WTC11 (cell line): ENCODE measurements around the gene SRD5A1. TPM values are rescaled to one million over a fixed set of nuclear protein-coding genes. Genes with fewer than 3 reads are reported as not detected.

Source experiments
- ATAC-seq: fragments of 200-7000 bp; cut with Tn5 transposase; 2 replicates; pipeline ENCODE4 v1.10.0; 2021; ENCODE audit warnings: mild to moderate bottlenecking, moderate library complexity
- CTCF ChIA-PET: fragments of 300-600 bp; sonication (Branson Sonifier 250); formaldehyde crosslinking; loops from one replicate; lab custom pipeline; 2021; ENCODE audit warnings: antibody characterized with exemption; lab: Charles Lee
- POLR2A ChIA-PET: fragments of 350-600 bp; sonication (Branson Sonifier 250); formaldehyde crosslinking; loops from one replicate; lab custom pipeline; 2021; ENCODE audit warnings: antibody characterized with exemption; lab: Charles Lee
- DNase-seq: peaks from one replicate; pipeline ENCODE4 v3.0.0; 2021; ENCODE audit warnings: low spot score
- H3K27ac Mint-ChIP-seq: 2 replicates; pipeline ENCODE4 v1.8.0; 2021; ENCODE audit warnings: mixed read lengths
- H3K27me3 Mint-ChIP-seq: 2 replicates; pipeline ENCODE4 v1.8.0; 2021; ENCODE audit warnings: low read depth, mild to moderate bottlenecking, moderate library complexity, mixed read lengths
- H3K36me3 Mint-ChIP-seq: 2 replicates; pipeline ENCODE4 v1.8.0; 2021; ENCODE audit warnings: mixed read lengths
- H3K4me1 Mint-ChIP-seq: 2 replicates; pipeline ENCODE4 v1.8.0; 2022; ENCODE audit warnings: mixed read lengths
- H3K4me3 Mint-ChIP-seq: 2 replicates; pipeline ENCODE4 v1.8.0; 2021; ENCODE audit warnings: mild to moderate bottlenecking, moderate library complexity, mixed read lengths
- H3K9me3 Mint-ChIP-seq: 2 replicates; pipeline ENCODE4 v1.8.0; 2021; ENCODE audit warnings: mixed read lengths
- CBFB ChIP-seq: sonication (generic); formaldehyde crosslinking; IDR thresholded peaks from 2 replicates; pipeline ENCODE4 v1.8.1; 2022; ENCODE audit warnings: mild to moderate bottlenecking, low read depth, missing genetic modification reagents
- FOXK1 ChIP-seq: sonication (generic); formaldehyde crosslinking; IDR thresholded peaks from 2 replicates; pipeline ENCODE4 v1.8.0; 2022; ENCODE audit warnings: mild to moderate bottlenecking, moderate library complexity, missing genetic modification reagents
- GTF2I ChIP-seq: fragments of 250-450 bp; sonication (Bioruptor Pico); conservative IDR thresholded peaks from 2 replicates; pipeline ENCODE4 v1.4.0; 2021; ENCODE audit warnings: mild to moderate bottlenecking
- HMGXB4 ChIP-seq: sonication (generic); formaldehyde crosslinking; IDR thresholded peaks from 2 replicates; pipeline ENCODE4 v1.8.1; 2023; ENCODE audit warnings: mild to moderate bottlenecking, moderate library complexity, missing genetic modification reagents
- NFATC4 ChIP-seq: fragments of 250-450 bp; sonication (Bioruptor Pico); IDR thresholded peaks from 2 replicates; pipeline ENCODE4 v1.9.0; 2021; ENCODE audit warnings: mild to moderate bottlenecking
- NR3C1 ChIP-seq: sonication (generic); formaldehyde crosslinking; conservative IDR thresholded peaks from 2 replicates; pipeline ENCODE4 v1.8.1; 2023; ENCODE audit warnings: low read depth, mild to moderate bottlenecking, missing genetic modification reagents
- TCF7 ChIP-seq: sonication (generic); formaldehyde crosslinking; IDR thresholded peaks from 2 replicates; pipeline ENCODE4 v1.8.0; 2022; ENCODE audit warnings: mild to moderate bottlenecking, low read depth, missing genetic modification reagents, moderate library complexity
- ZBTB21 ChIP-seq: sonication (generic); formaldehyde crosslinking; IDR thresholded peaks from 2 replicates; pipeline ENCODE4 v1.8.1; 2023; ENCODE audit warnings: mild to moderate bottlenecking, missing genetic modification reagents, borderline replicate concordance
- ZNF121 ChIP-seq: sonication (generic); formaldehyde crosslinking; IDR thresholded peaks from 2 replicates; pipeline ENCODE4 v1.8.0; 2023; ENCODE audit warnings: missing genetic modification reagents
- total RNA-seq: library from RNA; stranded (reverse); gene quantifications from 3 replicates; pipeline ENCODE4 v1.2.3, GENCODE V29; 2021
- TF ChIP-seq, protein P1 (sequence below): sonication (generic); formaldehyde crosslinking; IDR thresholded peaks from 2 replicates; pipeline ENCODE4 v1.8.1; 2023; ENCODE audit warnings: mild to moderate bottlenecking, missing genetic modification reagents
- TF ChIP-seq, protein P2 (sequence below): sonication (generic); formaldehyde crosslinking; IDR thresholded peaks from 2 replicates; pipeline ENCODE4 v1.8.1; 2022; ENCODE audit warnings: low read depth, mild to moderate bottlenecking, moderate library complexity, missing genetic modification reagents, borderline replicate concordance

Gene SRD5A1
- total RNA-seq, 1 experiment from 2014 or later = 36.9 TPM

GRCh38 chr5:6711409-6712141 is 78.3 kb downstream of the SRD5A1 start (continued):
- TF ChIP-seq GTF2I (CRISPR knock-in tag) (no peak), ZNF121 (CRISPR knock-in tag) (no peak), CBFB (CRISPR knock-in tag) (no peak), NFATC4 (CRISPR knock-in tag) (no peak), NR3C1 (CRISPR knock-in tag) (no peak), TCF7 (no peak), ZBTB21 (no peak), HMGXB4 (CRISPR knock-in tag) (no peak), FOXK1 (CRISPR knock-in tag) (no peak)
- TF ChIP-seq, all 79 proteins: peak for 0

GRCh38 chr5:6712142-6712576 is 78.9 kb downstream of the SRD5A1 start:
- POLR2A ChIA-PET = interaction anchor here (0.6 to 1.7 kb wide), 2 partner anchors 14 to 201 kb away, joined by 3 to 8 read pairs; no protein-coding TSS in a partner anchor

More at GRCh38 chr5:6712142-6712576, 78.9 kb downstream of the SRD5A1 start:
- ATAC-seq = peak; percentile 30
- peaks cover 30% of the 10 kb centered on the region for H3K4me1 Mint-ChIP-seq
- DNase-seq = peak; percentile 48
- H3K4me3 Mint-ChIP-seq = peak overlapping the region; percentile 84
- TF ChIP-seq, protein P1, sequence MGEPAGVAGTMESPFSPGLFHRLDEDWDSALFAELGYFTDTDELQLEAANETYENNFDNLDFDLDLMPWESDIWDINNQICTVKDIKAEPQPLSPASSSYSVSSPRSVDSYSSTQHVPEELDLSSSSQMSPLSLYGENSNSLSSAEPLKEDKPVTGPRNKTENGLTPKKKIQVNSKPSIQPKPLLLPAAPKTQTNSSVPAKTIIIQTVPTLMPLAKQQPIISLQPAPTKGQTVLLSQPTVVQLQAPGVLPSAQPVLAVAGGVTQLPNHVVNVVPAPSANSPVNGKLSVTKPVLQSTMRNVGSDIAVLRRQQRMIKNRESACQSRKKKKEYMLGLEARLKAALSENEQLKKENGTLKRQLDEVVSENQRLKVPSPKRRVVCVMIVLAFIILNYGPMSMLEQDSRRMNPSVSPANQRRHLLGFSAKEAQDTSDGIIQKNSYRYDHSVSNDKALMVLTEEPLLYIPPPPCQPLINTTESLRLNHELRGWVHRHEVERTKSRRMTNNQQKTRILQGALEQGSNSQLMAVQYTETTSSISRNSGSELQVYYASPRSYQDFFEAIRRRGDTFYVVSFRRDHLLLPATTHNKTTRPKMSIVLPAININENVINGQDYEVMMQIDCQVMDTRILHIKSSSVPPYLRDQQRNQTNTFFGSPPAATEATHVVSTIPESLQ (CRISPR knock-in tag) = no peak
- TF ChIP-seq NFATC4 (CRISPR knock-in tag) (no peak), HMGXB4 (CRISPR knock-in tag) (peak; percentile 33; the same call in 1 of the 2 replicates)
- TF ChIP-seq, protein P2, sequence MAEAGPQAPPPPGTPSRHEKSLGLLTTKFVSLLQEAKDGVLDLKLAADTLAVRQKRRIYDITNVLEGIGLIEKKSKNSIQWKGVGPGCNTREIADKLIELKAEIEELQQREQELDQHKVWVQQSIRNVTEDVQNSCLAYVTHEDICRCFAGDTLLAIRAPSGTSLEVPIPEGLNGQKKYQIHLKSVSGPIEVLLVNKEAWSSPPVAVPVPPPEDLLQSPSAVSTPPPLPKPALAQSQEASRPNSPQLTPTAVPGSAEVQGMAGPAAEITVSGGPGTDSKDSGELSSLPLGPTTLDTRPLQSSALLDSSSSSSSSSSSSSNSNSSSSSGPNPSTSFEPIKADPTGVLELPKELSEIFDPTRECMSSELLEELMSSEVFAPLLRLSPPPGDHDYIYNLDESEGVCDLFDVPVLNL (CRISPR knock-in tag) = no peak
- TF ChIP-seq, all 79 proteins: peak for 1
- no peaks in the 10 kb centered on the region for H3K36me3 Mint-ChIP-seq
- H3K27me3 Mint-ChIP-seq = peaks cover 17% of the 10 kb centered on the region
- CTCF ChIA-PET = interaction anchor here (0.8 to 1.5 kb wide), 2 partner anchors 12 to 25 kb away, joined by 3 to 5 read pairs; no protein-coding TSS in a partner anchor
- no peaks in the 10 kb centered on the region for H3K9me3 Mint-ChIP-seq
- peak overlapping the region; percentile 86 for H3K27ac Mint-ChIP-seq
